Effector memory CD4-positive, alpha-beta T cell (primary cell): ENCODE measurements around the gene NXPH4.

Source experiments
- DNase-seq, 3 donors: peaks; one replicate each; pipeline ENCODE4 v3.0.0-alpha.2; 2020
- H3K27ac ChIP-seq: 2 replicates; pipeline ENCODE4 v1.7.0; 2013; ENCODE audit warnings: mild to moderate bottlenecking, low read length, moderate library complexity; ENCODE audit not compliant: insufficient read depth, poor library complexity, severe bottlenecking
- H3K27me3 ChIP-seq: replicated peaks from 2 replicates; pipeline ENCODE4 v1.7.0; 2013; ENCODE audit warnings: mild to moderate bottlenecking, low read length; ENCODE audit not compliant: insufficient read depth, control insufficient read depth, poor library complexity, severe bottlenecking
- H3K36me3 ChIP-seq: 2 replicates; pipeline ENCODE4 v1.7.0; 2013; ENCODE audit warnings: mild to moderate bottlenecking, low read length, moderate library complexity; ENCODE audit not compliant: control insufficient read depth, insufficient read depth
- H3K4me1 ChIP-seq: 2 replicates; pipeline ENCODE4 v1.7.0; 2013; ENCODE audit warnings: low read length, mild to moderate bottlenecking; ENCODE audit not compliant: control insufficient read depth, insufficient read depth, poor library complexity, severe bottlenecking
- H3K4me3 ChIP-seq: 2 replicates; pipeline ENCODE4 v1.7.0; 2013; ENCODE audit warnings: low read length, low read depth, mild to moderate bottlenecking; ENCODE audit not compliant: insufficient read depth, poor library complexity, severe bottlenecking
- H3K9me3 ChIP-seq: 2 replicates; pipeline ENCODE4 v1.7.0; 2013; ENCODE audit warnings: mild to moderate bottlenecking, low read length, moderate library complexity; ENCODE audit not compliant: control insufficient read depth

NXPH4 gene

GRCh38 chr12:57223191-57224165 is 6.9 kb downstream of the NXPH4 start:
- H3K4me3 ChIP-seq: no peak overlapping the region
- no peaks in the 10 kb centered on the region for H3K9me3 ChIP-seq
- no peak overlapping the region for H3K27ac ChIP-seq
- DNase-seq: no peak
- H3K4me1 ChIP-seq: peaks cover 23% of the 10 kb centered on the region
- no peaks in the 10 kb centered on the region for H3K36me3 ChIP-seq
- peaks cover 79% of the 10 kb centered on the region for H3K27me3 ChIP-seq

- Histone ChIP-seq H3K36me3 (no peaks in the 10 kb centered on the region), H3K4me3 (no peak overlapping the region), H3K4me1 (peaks cover 32% of the 10 kb centered on the region), H3K27me3 (peaks cover 70% of the 10 kb centered on the region), H3K27ac (no peak overlapping the region), H3K9me3 (no peaks in the 10 kb centered on the region)
- DNase-seq: no peak
Observed at GRCh38 chr12:57224278-57224972, 7.8 kb downstream of the NXPH4 start.

GRCh38 chr12:57224973-57225679 is 8.5 kb downstream of the NXPH4 start:
- peaks cover 63% of the 10 kb centered on the region for H3K27me3 ChIP-seq

DNA sequence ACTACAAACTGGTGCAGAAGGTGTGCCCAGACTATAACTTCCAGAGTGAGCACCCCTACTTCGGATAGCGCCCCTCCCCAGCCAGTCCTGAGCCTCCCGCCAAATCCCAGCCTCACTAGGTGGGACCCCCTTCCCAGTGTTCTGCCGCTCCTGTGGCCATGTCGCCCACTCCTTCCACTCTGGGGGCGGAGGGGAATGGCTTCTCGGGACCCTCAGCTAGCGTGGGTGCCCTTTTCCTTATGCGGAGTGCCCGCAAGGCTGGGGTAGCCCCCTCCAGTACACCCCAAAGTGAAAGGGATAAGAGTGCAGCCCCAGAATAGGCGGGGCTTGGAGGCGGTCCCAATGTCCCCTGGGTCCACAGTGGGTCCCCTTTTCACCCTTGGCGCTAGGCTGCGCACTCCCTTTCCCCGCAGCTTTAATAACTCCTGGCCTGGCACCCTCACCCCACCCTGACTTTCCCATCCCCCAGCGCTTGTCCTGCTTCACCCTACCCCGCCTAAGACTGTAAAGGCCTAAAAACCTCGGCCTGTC is 9.2 kb downstream of the NXPH4 start:
- H3K4me3 ChIP-seq: no peak overlapping the region
- H3K27me3 ChIP-seq: peaks cover 56% of the 10 kb centered on the region
- H3K36me3 ChIP-seq: no peaks in the 10 kb centered on the region
- no peaks in the 10 kb centered on the region for H3K9me3 ChIP-seq
- DNase-seq: no peak
- no peak overlapping the region for H3K27ac ChIP-seq
- H3K4me1 ChIP-seq: peaks cover 40% of the 10 kb centered on the region

More at GRCh38 chr12:57224973-57225679, 8.5 kb downstream of the NXPH4 start:
- no peaks in the 10 kb centered on the region for H3K9me3 ChIP-seq
- no peak overlapping the region for H3K4me3 ChIP-seq
- H3K36me3 ChIP-seq: no peaks in the 10 kb centered on the region
- peak in 2 of 3 donors; percentile 27 to 47 for DNase-seq
- H3K27ac ChIP-seq: no peak overlapping the region
- peaks cover 37% of the 10 kb centered on the region for H3K4me1 ChIP-seq

- peaks cover 41% of the 10 kb centered on the region for H3K4me1 ChIP-seq
- no peaks in the 10 kb centered on the region for H3K9me3 ChIP-seq
- peaks cover 4% of the 10 kb centered on the region for H3K36me3 ChIP-seq
- DNase-seq: no peak
- H3K27me3 ChIP-seq: peaks cover 46% of the 10 kb centered on the region
- H3K4me3 ChIP-seq: no peak overlapping the region
- no peak overlapping the region for H3K27ac ChIP-seq
Observed at GRCh38 chr12:57226588-57227314, 10.2 kb downstream of the NXPH4 start.

DNA sequence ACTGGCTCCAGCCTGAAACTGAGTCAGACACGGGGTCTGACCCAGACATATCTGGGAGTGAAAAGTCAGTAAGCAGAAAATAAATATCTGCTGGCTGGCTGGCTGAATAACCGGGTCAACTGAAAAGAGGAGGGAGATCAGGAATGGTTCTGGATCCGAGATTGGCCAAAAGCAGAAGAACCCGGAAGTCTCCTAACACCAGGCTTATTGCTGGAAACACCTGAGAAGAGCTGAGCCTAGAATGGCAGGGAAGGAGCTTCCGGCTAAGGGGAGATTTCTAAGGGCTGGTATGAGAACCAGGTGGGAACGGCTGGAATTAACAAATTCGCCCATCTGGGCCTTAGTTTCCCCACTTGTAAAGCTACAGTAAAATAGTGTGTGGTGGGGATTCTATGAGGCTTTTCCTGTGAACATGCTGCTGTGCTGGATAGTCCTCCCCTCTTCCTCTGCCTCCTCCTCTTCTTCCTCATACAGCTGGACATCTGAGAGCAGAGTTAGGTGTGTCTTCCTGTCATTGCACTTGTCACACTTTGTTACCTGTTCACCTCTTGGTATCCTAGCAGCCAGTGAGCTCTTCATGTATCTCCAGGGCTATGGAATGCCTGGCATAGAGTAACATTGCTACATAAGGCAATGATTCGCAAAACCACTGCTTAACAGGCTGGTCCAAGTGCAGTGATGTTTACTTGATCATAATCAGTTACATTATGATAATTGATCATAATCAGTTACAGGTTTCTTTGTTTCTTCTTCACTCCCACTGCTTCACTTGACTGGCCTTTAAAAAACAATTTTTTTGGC is 10.9 kb downstream of the NXPH4 start:
- Histone ChIP-seq H3K4me1 (peaks cover 41% of the 10 kb centered on the region), H3K9me3 (no peaks in the 10 kb centered on the region), H3K27ac (no peak overlapping the region), H3K36me3 (peaks cover 11% of the 10 kb centered on the region), H3K4me3 (no peak overlapping the region), H3K27me3 (peaks cover 39% of the 10 kb centered on the region)
- no peak for DNase-seq

- peak overlapping the region; percentile 53 for H3K27ac ChIP-seq
- H3K4me3 ChIP-seq: peak overlapping the region; percentile 66
- peaks cover 24% of the 10 kb centered on the region for H3K27me3 ChIP-seq
- DNase-seq: no peak
- no peaks in the 10 kb centered on the region for H3K9me3 ChIP-seq
- H3K4me1 ChIP-seq: peaks cover 41% of the 10 kb centered on the region
- peaks cover 28% of the 10 kb centered on the region for H3K36me3 ChIP-seq
Observed at GRCh38 chr12:57229046-57229633, 12.5 kb downstream of the NXPH4 start.

- peaks cover 37% of the 10 kb centered on the region for H3K4me1 ChIP-seq
- H3K4me3 ChIP-seq: peak within 1 kb of the TSS; percentile 66
- peaks cover 20% of the 10 kb centered on the region for H3K27me3 ChIP-seq
- H3K9me3 ChIP-seq: no peaks in the 10 kb centered on the region
- peaks cover 30% of the 10 kb centered on the region for H3K36me3 ChIP-seq
- H3K27ac ChIP-seq: peak within 1 kb of the TSS; percentile 53
- peak; percentile 80 to 90 (median 85) for DNase-seq
Observed at GRCh38 chr12:57229634-57230380, 13.2 kb downstream of the NXPH4 start, which contains the start of gene SHMT2. SHMT2 (plus strand) TSS chr12:57229711; CDS start chr12:57229779, 68 bp downstream.
